ENCODE data around the gene MTFR2. TPM values are rescaled to one million over a fixed set of nuclear protein-coding genes. Genes with fewer than 3 reads are reported as not detected.

MTFR2 gene
- 10 to 100 TPM; 20.4 to 21.4 TPM for total RNA-seq

DNA sequence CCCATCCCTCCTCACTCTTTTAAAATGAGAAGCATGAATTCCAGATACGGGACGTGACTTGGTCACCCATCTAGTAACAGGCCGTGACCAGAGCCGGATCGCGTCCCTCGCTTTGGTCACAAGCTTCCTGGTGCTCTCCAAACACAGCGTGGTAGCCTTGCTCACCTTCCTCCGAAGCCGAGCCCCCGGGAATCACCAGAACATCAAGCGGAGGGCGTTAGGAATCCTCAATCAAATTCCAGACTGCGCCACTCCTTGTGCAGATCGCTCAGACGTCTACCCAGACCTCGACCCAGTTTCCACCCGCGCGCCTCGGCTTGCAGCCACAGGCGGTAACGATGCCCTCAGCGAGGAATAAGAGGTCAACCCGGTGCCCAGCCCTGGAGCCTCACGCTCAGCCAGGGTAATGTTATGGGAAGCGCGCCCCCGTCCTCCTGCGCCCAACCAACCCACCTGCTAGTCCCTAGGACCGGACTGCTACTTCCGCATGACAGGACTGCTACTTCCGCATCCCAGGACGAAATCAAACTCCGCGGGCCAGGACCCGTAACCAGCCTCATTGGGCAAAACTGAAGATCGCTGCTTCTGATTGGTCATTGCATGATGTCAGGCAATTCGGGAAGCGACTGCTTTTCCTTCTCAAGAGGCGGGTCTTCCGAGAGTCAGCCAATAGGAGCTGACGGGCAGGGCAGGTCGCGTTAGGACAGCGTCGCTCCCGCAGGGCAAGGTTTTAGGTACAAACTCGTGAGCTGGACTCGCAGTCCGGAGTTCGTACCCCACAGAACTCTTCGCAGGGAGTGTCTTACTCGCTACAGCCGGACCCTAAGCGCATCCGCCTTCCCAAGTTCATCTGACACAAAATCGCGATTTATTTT lies at the start of gene MTFR2:
TSS of gene MTFR2 (minus strand) at position 501 of the 875 bp plus-strand sequence. CDS start 1,212 bp downstream, outside the sequence.
- H3K36me3 Mint-ChIP-seq (ENCODE audit: low read depth) = peaks cover 46% of the 10 kb centered on the region
- no peaks in the 10 kb centered on the region for H3K9me3 Mint-ChIP-seq
- H3K27ac Mint-ChIP-seq = peak within 1 kb of the TSS; percentile 82
- peak within 1 kb of the TSS; percentile 96 for H3K4me3 Mint-ChIP-seq
- peaks cover 78% of the 10 kb centered on the region for H3K4me1 Mint-ChIP-seq
- POLR2A ChIA-PET = interaction anchor here (0.7 to 11.5 kb wide), 20 partner anchors 8 to 1196 kb away, joined by 3 to 299 read pairs (median 6); partner anchors contain the start of genes BCLAF1, HBS1L and MAP3K5
- CTCF ChIA-PET = interaction anchor here (0.9 to 6.6 kb wide), 8 partner anchors 10 to 744 kb away, joined by 3 to 39 read pairs (median 4); partner anchors contain the start of genes BCLAF1 and MAP3K5
- peak; percentile 96 for DNase-seq
- H3K27me3 Mint-ChIP-seq = no peaks in the 10 kb centered on the region

DNA sequence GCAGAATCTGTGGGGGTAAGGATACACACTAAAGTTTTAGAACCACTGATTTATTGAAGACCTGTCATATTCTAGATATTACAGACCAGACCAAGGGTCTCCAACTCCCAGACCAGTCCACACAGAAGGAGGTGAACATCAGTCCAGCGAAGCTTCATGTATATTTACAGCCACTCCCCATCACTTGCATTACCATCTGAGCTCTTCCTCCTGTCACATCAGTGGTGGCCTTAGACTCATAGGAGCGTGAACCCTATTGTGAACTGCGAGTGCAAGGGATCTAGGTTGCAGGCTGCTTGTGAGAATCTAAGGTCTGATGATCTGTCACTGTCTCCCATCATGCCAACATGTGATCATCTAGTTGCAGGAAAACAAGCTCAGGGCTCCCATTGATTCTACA lies 44.5 kb upstream of the MTFR2 start:
- Mint-ChIP-seq H3K27me3 (no peaks in the 10 kb centered on the region), H3K4me3 (no peak overlapping the region), H3K4me1 (peaks cover 16% of the 10 kb centered on the region), H3K9me3 (no peaks in the 10 kb centered on the region), H3K27ac (no peak overlapping the region), H3K36me3 (ENCODE audit: low read depth) (no peaks in the 10 kb centered on the region)
- no peak for DNase-seq
- POLR2A ChIA-PET = no interaction called here
- CTCF ChIA-PET = no interaction called here

DNA sequence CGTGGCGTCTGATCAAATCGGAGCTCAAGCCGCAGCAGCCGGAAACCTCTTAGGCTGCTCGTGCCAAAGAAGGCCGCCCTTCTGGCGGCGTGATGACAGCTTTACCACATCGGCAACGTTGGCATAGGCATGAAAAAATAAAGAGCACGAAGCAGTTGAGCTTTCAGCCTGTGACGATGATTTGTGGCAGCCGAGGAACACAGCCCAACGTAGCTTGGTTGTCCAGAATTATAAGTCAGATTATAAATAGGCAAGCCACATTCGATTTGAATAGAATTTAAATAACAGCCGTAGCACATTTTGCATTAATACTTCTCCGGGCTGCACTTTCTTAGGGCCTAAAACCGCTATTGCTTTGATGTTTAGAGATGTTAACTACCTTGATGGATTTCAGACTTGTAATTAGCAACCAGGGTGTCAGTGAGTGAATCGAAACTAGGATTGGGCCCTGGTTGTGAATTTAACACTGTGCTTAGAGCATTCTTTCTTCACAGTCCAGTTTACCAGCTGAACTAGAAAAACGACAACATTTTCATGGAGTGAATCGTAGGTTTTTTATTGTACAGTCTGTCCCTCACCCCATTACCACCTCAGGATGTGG lies 40.4 kb upstream of the MTFR2 start:
- peaks cover 29% of the 10 kb centered on the region for H3K36me3 Mint-ChIP-seq (ENCODE audit: low read depth)
- no peaks in the 10 kb centered on the region for H3K27me3 Mint-ChIP-seq
- POLR2A ChIA-PET = interaction anchor here (0.6 to 8.1 kb wide), 45 partner anchors 9 to 1854 kb away, joined by 3 to 299 read pairs (median 6); partner anchors contain the start of genes AHI1, HBS1L, MAP3K5 and MTFR2

DNA sequence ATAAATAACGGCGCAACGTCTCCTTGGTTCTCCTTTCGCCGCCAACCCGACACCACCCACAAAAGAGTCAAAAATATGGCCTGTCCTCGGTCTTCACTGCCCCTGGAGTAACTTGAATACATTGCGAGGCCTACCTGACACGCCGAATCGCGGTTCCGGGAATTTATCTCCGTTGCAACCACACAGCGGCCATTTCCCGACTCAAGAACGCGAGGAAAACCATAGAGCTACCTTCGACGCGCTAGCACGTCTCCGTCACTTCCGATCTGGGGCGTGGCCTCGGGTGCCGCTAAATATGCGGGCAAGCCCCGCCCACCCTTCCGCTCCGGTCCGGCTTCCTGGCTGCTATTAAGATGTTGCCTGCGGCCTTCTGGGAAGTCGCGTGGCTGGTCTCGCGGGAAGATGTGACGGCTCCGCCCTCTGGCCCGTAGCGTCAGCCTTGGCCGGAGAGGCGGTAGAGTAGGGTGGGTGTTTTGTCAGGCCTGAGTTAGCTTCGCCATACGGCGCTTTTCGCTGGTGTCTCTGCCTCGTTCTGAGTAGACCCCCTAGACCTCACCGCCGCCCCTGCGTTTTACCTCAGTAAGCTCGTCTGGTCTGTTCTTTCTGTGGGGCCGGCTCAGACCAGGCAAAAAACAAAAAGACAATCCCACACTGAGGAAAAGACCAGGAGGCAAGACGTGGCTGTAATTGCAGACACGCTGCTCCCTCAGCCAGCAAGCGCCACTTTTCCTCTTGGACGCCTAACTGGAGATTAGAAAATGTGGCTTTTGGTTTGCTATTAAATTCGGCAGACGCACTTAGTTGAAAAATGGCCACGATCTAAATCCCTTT lies 39.7 kb upstream of the MTFR2 start, which contains the start of gene BCLAF1:
TSS of gene BCLAF1 (minus strand) at position 268 of the 831 bp plus-strand sequence. CDS start 9,980 bp downstream, outside the sequence.
- POLR2A ChIA-PET = interaction anchor here (0.6 to 8.1 kb wide), 52 partner anchors 8 to 1854 kb away, joined by 3 to 299 read pairs (median 5); partner anchors contain the start of genes AHI1, HBS1L, MAP3K5 and MTFR2
- H3K27ac Mint-ChIP-seq = peak within 1 kb of the TSS; percentile 100
- CTCF ChIA-PET = interaction anchor here (0.9 to 5.4 kb wide), 7 partner anchors 8 to 720 kb away, joined by 3 to 39 read pairs (median 5); partner anchors contain the start of genes MAP3K5 and MTFR2
- H3K36me3 Mint-ChIP-seq (ENCODE audit: low read depth) = peaks cover 36% of the 10 kb centered on the region
- H3K27me3 Mint-ChIP-seq = no peaks in the 10 kb centered on the region
- H3K4me3 Mint-ChIP-seq = peak within 1 kb of the TSS; percentile 94
- peaks cover 46% of the 10 kb centered on the region for H3K4me1 Mint-ChIP-seq
- DNase-seq = peak; percentile 100
- H3K9me3 Mint-ChIP-seq = no peaks in the 10 kb centered on the region

More for the DNA sequence above, 40.4 kb upstream of the MTFR2 start:
- H3K27ac Mint-ChIP-seq = peak overlapping the region; percentile 100
- CTCF ChIA-PET = interaction anchor here (0.9 to 5.4 kb wide), 7 partner anchors 9 to 721 kb away, joined by 3 to 39 read pairs (median 4); partner anchors contain the start of genes MAP3K5 and MTFR2
- H3K4me3 Mint-ChIP-seq = peak overlapping the region; percentile 94
- peaks cover 39% of the 10 kb centered on the region for H3K4me1 Mint-ChIP-seq
- DNase-seq = peak; percentile 89
- H3K9me3 Mint-ChIP-seq = no peaks in the 10 kb centered on the region

DNA sequence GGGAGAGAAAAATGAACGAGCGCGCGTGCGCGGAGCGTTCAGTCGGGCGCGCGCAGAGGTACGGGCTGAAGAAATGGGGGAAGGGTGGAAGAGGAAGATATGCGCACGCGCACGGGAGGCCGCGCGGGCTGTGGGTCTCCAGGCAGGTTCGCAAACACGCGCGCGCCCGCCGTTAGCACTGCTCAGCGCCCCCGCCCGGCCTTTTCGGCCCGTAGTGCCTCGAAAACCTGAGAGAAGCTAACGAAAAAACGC lies 39.1 kb upstream of the MTFR2 start:
- no peaks in the 10 kb centered on the region for H3K27me3 Mint-ChIP-seq
- ChIA-PET POLR2A (interaction anchor here (0.6 to 8.1 kb wide), 39 partner anchors 8 to 1522 kb away, joined by 3 to 299 read pairs (median 7); partner anchors contain the start of genes AHI1, HBS1L, MAP3K5 and MTFR2), CTCF (interaction anchor here (1.5 to 5.4 kb wide), 3 partner anchors 29 to 63 kb away, joined by 6 to 39 read pairs (median 14); partner anchors contain the start of gene MTFR2)
- peak; percentile 95 for DNase-seq
- peak overlapping the region; percentile 100 for H3K27ac Mint-ChIP-seq
- H3K4me3 Mint-ChIP-seq = peak overlapping the region; percentile 94
- H3K9me3 Mint-ChIP-seq = no peaks in the 10 kb centered on the region
- H3K36me3 Mint-ChIP-seq (ENCODE audit: low read depth) = peaks cover 40% of the 10 kb centered on the region
- peaks cover 51% of the 10 kb centered on the region for H3K4me1 Mint-ChIP-seq

DNA sequence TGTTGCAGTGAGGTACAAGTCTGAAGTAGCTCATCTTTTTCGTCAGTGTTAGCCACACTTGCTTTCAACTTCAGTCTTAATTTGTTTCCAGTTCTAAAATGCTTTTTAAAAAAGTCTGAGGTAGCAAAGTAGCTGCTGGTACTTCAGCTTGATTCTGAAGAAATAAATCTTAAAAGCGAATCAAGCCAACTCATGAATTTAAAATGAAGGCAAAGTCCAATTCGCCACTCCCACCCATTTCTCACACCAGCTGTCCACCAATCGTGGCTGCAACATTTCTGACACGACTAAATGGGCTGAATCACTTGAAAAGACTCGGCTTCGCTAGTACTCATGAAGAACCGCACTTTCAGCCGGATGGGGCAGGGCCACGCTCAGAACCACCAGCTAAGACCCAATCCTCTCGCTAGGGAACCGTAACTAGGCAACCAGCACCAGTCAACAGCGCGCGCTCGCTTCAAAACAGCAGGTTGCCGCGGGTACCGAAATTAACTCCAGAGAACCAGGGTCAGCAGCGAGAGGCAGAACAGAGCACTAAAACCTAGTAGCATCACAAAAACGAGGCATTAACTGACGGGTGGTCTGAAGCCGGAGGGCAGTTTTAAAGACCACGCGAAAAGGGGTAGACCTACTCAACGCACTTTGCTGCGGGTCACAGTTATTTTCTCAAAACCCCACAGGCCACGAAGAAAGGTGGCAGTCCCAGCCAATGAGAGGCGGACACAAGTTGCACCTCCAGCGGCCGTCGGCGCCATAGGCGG lies 38.6 kb upstream of the MTFR2 start:
- ChIA-PET POLR2A (interaction anchor here (0.6 to 8.1 kb wide), 36 partner anchors 8 to 1765 kb away, joined by 3 to 299 read pairs (median 7); partner anchors contain the start of genes AHI1, HBS1L, MAP3K5 and MTFR2), CTCF (interaction anchor here (1.2 to 5.4 kb wide), 8 partner anchors 15 to 261 kb away, joined by 4 to 39 read pairs (median 6); partner anchors contain the start of genes MAP7 and MTFR2)
- DNase-seq = peak; percentile 92
- Mint-ChIP-seq H3K27ac (peak overlapping the region; percentile 100), H3K4me3 (peak overlapping the region; percentile 94), H3K36me3 (ENCODE audit: low read depth) (peaks cover 40% of the 10 kb centered on the region), H3K9me3 (no peaks in the 10 kb centered on the region), H3K27me3 (no peaks in the 10 kb centered on the region), H3K4me1 (peaks cover 54% of the 10 kb centered on the region)

DNA sequence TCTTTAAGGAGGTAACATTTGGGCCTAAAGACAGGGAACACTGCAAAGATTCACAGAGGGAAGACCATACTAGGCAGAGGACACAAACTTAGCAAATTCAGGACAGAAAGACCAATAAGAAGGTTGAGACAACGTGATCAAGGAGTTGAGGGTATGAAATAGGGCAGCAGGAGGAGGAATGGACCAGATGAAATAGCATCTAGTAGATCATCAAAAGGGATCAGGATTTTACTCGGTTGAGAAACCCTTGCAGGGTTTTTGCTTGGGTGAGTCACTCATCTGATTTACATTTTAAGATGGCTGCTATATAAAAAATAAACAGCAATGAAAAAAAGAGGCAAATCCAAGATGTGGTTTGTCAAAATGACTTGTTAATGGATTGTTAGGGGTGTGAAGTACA lies 34.8 kb upstream of the MTFR2 start:
- ChIA-PET CTCF (interaction anchor here (0.6 to 1.5 kb wide), 3 partner anchors 11 to 32 kb away, joined by 3 to 5 read pairs (median 4); no protein-coding TSS in a partner anchor), POLR2A (interaction anchor here (3.9 to 8.1 kb wide), 2 partner anchors 33 to 35 kb away, joined by 38 to 299 read pairs; partner anchors contain the start of gene MTFR2)
- Mint-ChIP-seq H3K4me1 (peaks cover 75% of the 10 kb centered on the region), H3K4me3 (peak overlapping the region; percentile 47), H3K9me3 (no peaks in the 10 kb centered on the region), H3K36me3 (ENCODE audit: low read depth) (peaks cover 62% of the 10 kb centered on the region), H3K27ac (peak overlapping the region; percentile 19), H3K27me3 (no peaks in the 10 kb centered on the region)
- no peak for DNase-seq

DNA sequence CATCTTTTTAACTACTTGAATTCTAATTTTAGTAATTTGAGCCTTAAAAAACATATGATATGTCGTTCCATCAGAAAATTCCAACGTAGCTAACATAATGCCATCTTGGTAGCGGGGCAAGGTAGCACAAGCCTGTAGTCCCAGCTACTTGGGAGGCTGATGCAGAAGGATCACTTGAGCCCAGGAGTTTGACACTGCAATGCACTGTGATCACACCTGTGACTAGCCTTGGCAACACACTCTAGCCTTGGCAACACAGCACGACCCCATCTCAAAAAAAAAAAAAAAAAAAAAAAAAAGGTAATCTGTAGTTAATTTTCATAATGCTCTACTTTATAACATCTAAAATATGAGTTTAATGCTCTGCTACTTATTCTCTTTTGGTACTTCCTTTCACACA lies 32.8 kb upstream of the MTFR2 start:
- Mint-ChIP-seq H3K27ac (peak overlapping the region; percentile 35), H3K4me1 (peaks cover 76% of the 10 kb centered on the region), H3K36me3 (ENCODE audit: low read depth) (peaks cover 58% of the 10 kb centered on the region), H3K9me3 (no peaks in the 10 kb centered on the region), H3K27me3 (no peaks in the 10 kb centered on the region), H3K4me3 (peak overlapping the region; percentile 43)
- CTCF ChIA-PET = interaction anchor here (0.7 to 1.5 kb wide), 2 partner anchors 9 to 50 kb away, joined by 3 to 5 read pairs; no protein-coding TSS in a partner anchor
- DNase-seq = no peak
- POLR2A ChIA-PET = interaction anchor here (1.1 to 3.9 kb wide), 5 partner anchors 9 to 39 kb away, joined by 3 to 38 read pairs (median 4); partner anchors contain the start of gene MTFR2

DNA sequence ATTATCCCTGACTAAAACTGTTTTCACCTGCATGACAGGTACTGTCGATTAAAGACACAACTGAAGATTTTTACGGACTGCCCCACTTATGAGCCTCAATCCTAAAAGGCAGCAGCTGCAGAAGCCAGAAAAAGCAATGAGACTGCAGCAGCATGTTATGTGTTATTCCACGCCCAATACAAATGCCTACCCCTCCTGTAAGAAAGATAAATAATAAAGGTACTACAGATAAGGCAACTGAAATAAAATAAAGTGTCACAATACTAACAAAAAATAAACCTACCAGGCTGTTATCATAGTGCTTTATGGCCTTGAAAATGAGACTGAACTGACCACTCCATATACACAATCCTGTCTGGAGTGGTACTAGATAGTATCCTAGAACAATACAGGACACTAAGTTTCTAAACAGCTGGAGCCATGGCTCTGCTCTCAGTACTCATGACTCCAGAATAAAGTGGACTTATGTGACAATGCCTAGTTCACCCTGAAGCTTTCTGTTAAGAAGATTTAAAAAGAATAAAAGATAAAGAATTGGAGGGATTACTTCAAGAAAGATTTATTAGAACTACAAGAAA lies 30.0 kb upstream of the MTFR2 start:
- H3K4me1 Mint-ChIP-seq = peaks cover 54% of the 10 kb centered on the region
- H3K27me3 Mint-ChIP-seq = no peaks in the 10 kb centered on the region
- peaks cover 56% of the 10 kb centered on the region for H3K36me3 Mint-ChIP-seq (ENCODE audit: low read depth)
- no peak overlapping the region for H3K4me3 Mint-ChIP-seq
- no peak overlapping the region for H3K27ac Mint-ChIP-seq
- ChIA-PET CTCF (no interaction called here), POLR2A (interaction anchor here (3.5 kb wide), 1 partner anchor 9 kb away, joined by 33 read pairs; the partner anchor contains the start of gene BCLAF1)
- no peaks in the 10 kb centered on the region for H3K9me3 Mint-ChIP-seq
- DNase-seq = no peak

DNA sequence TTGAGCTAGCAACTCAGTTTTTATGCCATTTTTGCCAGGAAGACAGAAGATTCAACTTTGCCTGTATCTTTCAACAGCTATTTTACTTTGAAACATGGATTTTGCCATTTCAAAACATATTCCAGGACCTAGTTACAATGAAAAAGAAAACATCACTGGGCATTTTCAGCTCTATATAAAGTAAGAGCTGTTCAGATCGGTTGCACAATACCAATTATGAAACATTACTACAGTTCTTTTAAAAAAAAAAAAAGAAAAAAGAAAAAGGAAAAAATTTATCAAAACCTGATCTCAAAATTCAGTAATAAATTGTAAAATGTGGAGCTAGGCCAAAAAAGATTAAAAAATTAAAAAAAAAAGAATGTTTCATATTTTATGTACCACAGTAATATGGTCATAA lies 24.0 kb upstream of the MTFR2 start:
- Mint-ChIP-seq H3K36me3 (ENCODE audit: low read depth) (peaks cover 75% of the 10 kb centered on the region), H3K27ac (no peak overlapping the region), H3K4me1 (peaks cover 17% of the 10 kb centered on the region), H3K9me3 (no peaks in the 10 kb centered on the region), H3K4me3 (no peak overlapping the region), H3K27me3 (no peaks in the 10 kb centered on the region)
- ChIA-PET CTCF (interaction anchor here (0.7 to 1.9 kb wide), 6 partner anchors 9 to 800 kb away, joined by 3 to 6 read pairs (median 5); partner anchors contain the start of gene MTFR2), POLR2A (interaction anchor here (1.5 to 3.2 kb wide), 4 partner anchors 9 to 23 kb away, joined by 4 to 29 read pairs (median 8); partner anchors contain the start of genes BCLAF1 and MTFR2)
- no peak for DNase-seq

DNA sequence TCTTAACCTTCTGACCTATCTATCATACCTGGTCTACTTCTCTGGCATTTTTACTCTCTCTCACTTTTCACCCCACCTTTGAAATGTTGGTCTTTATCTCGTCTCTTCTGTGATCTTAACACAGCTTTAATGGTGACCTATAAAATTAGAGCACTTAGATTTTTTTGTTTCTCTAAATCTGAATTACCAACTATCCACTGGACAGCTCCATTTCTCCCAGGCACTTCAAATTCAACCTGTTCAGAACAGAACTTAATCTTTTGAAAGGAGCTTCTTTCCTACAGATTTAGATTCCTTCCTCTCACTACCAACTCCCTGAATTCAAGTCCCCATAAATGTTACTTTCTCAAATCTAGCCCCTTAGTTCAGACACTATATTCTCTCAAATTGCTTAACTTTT lies 15.0 kb upstream of the MTFR2 start:
- Mint-ChIP-seq H3K36me3 (ENCODE audit: low read depth) (peaks cover 77% of the 10 kb centered on the region), H3K27ac (no peak overlapping the region), H3K4me3 (no peak overlapping the region), H3K27me3 (no peaks in the 10 kb centered on the region), H3K4me1 (peaks cover 26% of the 10 kb centered on the region), H3K9me3 (no peaks in the 10 kb centered on the region)
- DNase-seq = no peak
- ChIA-PET CTCF (no interaction called here), POLR2A (interaction anchor here (2.8 to 3.2 kb wide), 2 partner anchors 13 to 25 kb away, joined by 9 to 15 read pairs; partner anchors contain the start of gene BCLAF1)
